Medulla oblongata (tissue), 1 donor: Measurements from ENCODE around the gene GNG5.
"Not testable (repeated sequence)": the region's sequence is repeated elsewhere in the genome, so short reads cannot be mapped to it uniquely, and the experiment has no call there.

Experiments
- DNase-seq: peaks from one replicate; pipeline ENCODE4 v3.0.0-alpha.2; 2015; ENCODE audit errors: extremely low spot score

GNG5 gene

DNA sequence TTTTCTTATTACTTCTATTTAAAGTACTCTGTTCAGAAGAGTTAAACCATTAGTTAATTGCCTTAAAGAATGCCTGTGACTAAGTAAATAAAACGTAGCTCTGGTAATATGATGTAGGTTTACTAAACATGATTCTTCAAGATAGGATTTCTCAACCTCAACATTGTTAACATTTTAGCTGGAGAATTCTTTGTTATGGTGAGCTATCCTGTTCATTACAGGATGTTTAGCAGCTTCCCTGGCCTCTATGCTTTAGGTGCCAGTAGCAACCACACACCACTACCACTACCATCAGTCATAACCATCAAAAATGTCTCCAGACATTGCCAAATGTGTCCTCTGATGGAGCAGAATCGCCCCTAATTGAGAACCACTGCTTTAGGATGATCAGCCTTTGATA lies 16.6 kb downstream of the GNG5 start:
- no peak for DNase-seq

DNA sequence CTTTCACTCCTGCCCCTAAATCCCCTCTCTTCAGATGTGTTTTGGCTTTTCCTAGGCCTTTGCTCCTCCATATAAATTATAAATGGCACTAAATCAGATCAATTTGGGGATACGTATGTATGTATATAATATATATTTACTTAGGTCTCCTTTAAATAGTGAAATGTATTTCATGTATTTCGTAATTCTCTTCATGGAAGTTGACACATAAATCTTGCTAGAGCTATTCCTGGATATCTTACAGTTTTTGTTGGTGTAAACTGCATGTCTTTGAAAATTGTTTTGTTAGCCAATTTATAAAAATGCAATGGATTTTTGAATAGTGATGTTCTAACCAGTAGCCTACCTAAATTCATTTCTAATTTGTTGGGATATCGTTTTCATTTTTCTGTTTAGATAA lies 18.3 kb downstream of the GNG5 start:
- no peak for DNase-seq

DNA sequence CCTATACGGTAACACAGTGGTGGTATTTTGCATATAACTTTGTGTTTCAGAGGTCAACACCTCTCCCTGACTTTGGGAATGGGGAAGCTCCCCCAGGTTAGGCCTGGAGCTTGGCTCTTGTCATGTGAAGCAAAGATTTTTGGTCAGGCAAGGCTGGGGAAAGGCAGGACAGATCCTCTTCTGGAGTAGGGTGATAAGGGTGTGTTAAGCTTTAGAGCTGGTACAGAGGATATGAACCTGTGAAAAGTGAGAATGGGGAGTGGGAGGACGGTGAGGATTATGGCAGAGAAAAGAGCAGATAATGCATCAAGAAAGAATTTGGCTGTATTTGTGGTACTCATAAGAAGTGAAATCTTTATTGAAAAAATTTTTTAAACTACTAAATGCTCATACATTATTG lies 25.1 kb downstream of the GNG5 start:
- no peak for DNase-seq

DNA sequence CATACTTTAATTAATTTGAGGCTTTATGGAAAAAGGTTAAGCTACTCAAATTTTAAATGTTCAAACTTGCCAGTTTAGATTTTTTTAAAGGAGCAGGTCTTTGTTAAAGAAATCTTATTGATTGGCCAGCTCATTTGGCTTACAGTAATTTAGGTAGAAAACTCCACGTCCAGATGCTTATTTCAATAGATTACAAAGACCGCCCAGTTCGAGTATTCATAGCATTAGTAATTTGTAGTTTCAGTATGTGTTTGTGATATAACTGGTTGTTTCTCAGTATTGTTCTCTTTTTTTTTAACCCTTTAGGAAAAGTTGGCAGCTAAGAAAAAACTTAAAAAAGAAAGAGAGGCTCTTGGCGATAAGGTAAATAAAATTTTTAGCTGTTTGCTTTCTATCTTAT lies 25.7 kb downstream of the GNG5 start:
- DNase-seq: no peak

DNA sequence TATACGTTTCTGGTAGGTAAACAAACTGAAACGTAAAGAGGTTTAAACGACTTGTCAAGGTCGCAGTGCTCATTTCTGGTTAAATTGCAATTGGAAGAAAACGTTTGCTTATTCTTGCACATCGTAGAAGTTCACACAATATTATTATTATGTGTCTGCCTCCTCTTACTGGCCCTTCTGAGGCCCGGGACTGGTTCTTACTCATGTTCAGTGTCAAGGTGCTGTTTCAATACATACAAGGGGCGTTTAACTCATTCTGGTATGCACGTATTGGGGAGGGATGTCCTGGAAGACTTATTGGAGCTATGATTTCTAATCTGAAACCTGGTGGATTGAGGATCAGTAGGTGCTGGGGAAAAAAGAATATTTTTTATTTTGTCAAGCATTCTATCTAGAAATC lies 26.4 kb downstream of the GNG5 start:
- DNase-seq: no peak

DNA sequence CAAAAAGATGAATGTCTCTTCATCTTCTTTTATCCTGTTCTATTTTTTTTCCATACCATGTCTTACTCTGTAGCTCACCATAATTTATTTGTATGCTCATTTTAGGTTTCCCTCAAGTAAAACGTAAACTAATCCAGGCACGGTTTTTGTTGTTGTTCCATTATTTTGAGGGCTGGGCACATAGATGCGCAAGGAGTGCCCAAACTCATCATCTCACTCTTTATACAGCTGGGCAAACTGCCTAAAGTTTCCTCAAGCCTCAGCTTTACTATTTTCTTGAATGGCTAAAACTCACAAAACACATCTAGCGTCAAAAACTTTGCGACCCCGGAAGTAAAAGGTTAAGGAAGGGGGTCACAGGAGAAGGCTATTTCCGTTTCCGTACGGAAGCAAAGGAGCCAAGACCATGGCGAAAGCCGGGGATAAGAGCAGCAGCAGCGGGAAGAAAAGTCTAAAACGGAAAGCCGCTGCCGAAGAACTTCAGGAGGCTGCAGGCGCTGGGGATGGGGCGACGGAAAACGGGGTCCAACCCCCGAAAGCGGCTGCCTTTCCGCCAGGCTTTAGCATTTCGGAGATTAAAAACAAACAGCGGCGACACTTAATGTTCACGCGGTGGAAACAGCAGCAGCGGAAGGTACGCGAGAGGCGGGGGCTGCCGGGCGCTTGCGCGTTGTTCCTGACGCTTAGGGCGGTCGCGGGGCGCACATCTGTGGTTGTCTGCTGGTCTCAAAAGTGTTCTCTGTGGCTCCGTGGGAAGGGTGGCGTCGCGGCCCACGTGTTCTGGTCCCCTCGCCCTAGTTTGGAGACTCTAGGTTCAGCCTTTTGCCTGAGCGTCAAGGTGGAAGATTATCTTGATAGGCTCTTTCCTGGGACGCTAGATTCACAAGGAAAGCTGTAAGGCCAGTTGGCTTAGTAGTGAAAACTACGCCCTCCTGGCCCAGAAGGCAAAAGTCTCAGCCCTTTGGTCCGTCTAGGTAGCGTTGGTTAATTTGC lies 27.2 kb downstream of the GNG5 start, which contains the start of gene RPF1:
Gene RPF1 (plus strand): TSS at position 391 of the 993 bp plus-strand sequence. CDS start 16 bp downstream, at position 407.
- DNase-seq: peak; percentile 81

DNA sequence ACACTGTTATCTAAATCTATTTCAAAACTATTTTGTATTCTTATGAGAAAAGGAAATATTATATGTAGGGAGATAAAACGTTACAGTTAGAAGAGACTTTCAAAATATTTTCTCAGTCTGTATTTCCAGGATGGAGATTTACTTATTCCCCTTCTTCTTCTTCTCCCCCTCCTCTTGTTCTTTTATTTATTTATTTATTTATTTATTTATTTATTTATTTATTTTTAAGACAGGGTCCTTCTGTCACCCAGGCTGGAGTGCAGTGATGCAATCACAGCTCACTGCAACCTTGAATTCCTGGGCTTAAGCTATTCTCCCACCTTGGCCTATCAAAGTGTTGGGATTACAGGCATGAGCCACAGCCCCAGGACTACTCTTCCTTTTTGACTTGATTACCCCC lies 30.2 kb downstream of the GNG5 start:
- DNase-seq: no peak

DNA sequence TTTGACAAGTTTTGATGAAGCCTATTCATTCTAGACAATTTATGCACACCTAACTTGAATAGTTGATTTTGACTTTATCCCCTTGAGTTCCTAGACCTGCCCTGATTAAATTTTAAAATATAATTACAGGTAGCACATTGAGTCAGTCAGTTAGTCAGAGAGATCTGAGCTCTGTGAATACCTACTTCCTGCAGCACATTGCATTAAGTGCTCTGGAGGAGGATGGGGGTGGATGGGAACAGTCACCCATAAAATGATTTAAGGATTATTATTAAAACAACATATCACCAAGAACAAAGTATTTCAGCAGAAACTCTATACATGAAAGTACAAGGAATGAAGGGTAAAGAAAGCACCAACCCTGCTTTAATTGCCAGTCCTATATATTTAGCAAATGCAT lies 39.1 kb downstream of the GNG5 start:
- DNase-seq: no peak

DNA sequence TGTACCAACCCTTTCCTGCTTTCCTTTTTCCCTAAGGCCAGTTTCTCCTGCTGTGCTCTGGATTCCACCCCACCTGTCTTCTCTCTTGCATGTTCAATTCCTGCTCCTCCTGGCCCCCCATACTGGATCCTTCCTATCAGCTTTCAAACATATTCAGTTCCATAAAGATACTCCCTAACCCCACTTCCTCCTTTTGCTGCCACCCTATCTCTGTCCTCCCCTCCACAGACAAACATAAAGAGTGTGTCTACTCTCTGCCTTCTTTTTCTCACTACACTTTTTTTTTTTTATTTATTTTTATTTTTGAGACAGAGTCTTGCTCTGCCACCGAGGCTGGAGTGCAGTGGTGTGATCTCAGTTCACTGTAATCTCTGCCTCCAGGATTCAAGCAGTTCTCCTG lies 44.3 kb downstream of the GNG5 start:
- DNase-seq: no peak

DNA sequence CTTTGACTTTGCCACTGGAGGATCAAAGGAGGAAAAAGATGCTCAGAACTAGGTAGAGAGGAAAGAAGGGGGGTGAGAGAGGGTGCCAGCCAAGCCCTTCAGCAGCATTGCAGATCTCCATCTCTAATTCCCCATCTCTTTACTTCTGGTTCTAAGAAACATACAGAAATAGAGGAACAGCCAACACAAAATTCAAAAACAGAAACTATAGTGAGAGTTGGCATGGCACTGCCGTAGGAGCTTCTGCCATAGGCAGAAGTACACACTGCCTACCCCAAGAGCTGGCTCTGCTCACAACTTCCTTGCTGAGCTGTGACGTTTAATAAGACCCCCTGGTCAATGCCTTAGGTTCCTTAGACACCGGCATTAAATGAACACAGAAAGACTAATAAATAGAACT lies 53.9 kb downstream of the GNG5 start:
- no peak for DNase-seq

DNA sequence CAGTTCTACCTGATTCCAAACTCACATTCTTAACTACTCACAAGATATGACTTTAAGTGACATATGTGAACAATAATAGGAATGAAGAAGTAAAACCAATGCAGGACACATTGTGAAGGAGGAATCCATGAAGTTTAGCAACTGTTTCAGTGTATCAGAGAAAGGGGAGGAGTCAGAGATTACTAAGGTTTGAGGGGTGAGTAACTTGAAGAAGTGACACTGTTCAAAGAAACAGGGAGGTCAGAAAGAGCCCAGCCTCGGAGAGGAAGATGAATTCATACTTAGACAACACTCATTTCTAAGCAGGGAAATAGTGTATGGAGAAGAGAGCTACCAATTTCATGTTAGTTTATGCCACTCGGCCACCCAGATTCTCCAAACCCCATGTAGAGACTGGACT lies 55.5 kb downstream of the GNG5 start:
- DNase-seq: no peak

DNA sequence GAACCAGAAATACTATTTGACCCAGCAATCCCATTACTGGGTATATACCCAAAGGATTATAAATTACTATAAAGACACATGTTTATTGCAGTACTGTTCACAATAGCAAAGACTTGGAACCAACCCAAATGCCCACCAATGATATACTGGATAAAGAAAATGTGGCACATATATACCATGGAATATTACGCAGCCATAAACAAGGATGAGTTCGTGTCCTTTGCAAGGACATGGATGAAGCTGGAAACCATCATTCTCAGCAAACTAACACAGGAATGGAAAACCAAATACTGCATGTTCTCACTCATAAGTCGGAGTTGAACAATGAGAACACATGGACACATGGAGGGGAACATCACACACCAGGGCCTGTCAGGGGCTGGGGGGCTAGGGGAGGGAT lies 57.7 kb downstream of the GNG5 start:
- not testable (repeated sequence) for DNase-seq
